H7 (cell line): ENCODE data around the gene HHIPL1. TPM values are rescaled to one million over a fixed set of nuclear protein-coding genes. Genes with fewer than 3 reads are reported as not detected.

Experiments
- DNase-seq: peaks from one replicate; pipeline ENCODE4 v3.0.0; 2012
- H3K27me3 ChIP-seq: 2 replicates; pipeline ENCODE4 v1.6.0; 2011; ENCODE audit warnings: mild to moderate bottlenecking, low read length; ENCODE audit not compliant: control insufficient read depth, insufficient read depth
- H3K36me3 ChIP-seq: replicated peaks from 2 replicates; pipeline ENCODE4 v1.5.1; 2011; ENCODE audit warnings: low read length; ENCODE audit not compliant: control insufficient read depth, insufficient read depth
- H3K4me3 ChIP-seq: 2 replicates; pipeline ENCODE4 v1.5.1; 2011; ENCODE audit warnings: low read depth, mild to moderate bottlenecking, control low read depth, low read length, moderate library complexity; ENCODE audit not compliant: insufficient read depth
- total RNA-seq: library from RNA; depleted of rRNA; stranded (reverse); fragments of >200 nt; shearing (Covaris generic); gene quantifications from 2 replicates; pipeline ENCODE4 v1.2.3, GENCODE V29; 2014

HHIPL1 gene
- total RNA-seq, 1 experiment from 2014 or later, result 3.4 TPM

GRCh38 chr14:99604766-99605298 is 40.1 kb upstream of the HHIPL1 start:
- H3K36me3 ChIP-seq, result no peaks in the 10 kb centered on the region
- peak; percentile 90 for DNase-seq
- H3K27me3 ChIP-seq, result peaks cover 23% of the 10 kb centered on the region
- H3K4me3 ChIP-seq, result peak overlapping the region; percentile 78

GRCh38 chr14:99605299-99605961 is 39.5 kb upstream of the HHIPL1 start:
- Histone ChIP-seq H3K4me3 (peak overlapping the region; percentile 78), H3K27me3 (peaks cover 23% of the 10 kb centered on the region), H3K36me3 (no peaks in the 10 kb centered on the region)
- peak; percentile 81 for DNase-seq

DNA sequence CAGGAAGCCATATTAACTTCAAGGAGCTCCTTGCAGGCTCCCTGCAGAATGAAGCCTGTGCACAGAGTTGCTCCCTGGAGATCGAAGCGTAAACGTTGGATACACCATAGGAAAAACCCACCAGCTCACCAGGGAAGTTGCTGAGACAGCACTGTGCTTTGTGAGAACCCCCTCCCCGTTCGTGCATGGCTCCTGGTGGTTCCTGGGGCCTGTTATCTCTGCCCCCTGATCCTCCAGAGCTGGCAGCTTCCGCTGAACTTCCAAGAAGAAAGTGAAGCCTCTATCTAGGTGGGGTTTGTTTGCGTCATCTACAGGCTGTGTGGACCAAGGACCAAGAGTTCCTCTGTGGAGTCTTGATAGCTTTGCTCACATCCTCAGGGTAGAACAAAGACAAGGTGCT is 38.6 kb upstream of the HHIPL1 start:
- H3K4me3 ChIP-seq, result no peak overlapping the region
- peaks cover 23% of the 10 kb centered on the region for H3K27me3 ChIP-seq
- DNase-seq, result no peak
- H3K36me3 ChIP-seq, result no peaks in the 10 kb centered on the region

DNA sequence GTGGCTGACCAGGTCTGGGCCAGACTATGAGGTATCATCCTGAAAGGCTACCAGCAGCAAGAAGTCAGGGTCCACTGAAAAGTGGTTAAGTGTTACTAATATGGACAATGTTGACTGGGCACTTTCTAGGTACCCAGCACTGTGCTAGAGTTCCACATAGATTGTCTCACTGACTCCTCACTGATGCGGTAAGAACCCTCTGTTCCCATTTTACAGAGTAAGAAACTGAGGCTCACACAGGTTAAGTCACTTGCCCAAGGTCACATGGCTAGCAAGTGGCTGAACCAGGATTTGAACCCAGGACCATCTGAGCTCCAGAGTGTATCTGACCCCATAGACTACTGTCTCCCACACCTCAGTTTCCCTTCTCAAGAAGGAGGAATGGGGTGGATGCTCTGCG is 36.3 kb upstream of the HHIPL1 start:
- H3K27me3 ChIP-seq, result peaks cover 7% of the 10 kb centered on the region
- no peaks in the 10 kb centered on the region for H3K36me3 ChIP-seq
- H3K4me3 ChIP-seq, result no peak overlapping the region
- DNase-seq, result no peak

GRCh38 chr14:99609245-99610170 is 35.4 kb upstream of the HHIPL1 start:
- Histone ChIP-seq H3K4me3 (no peak overlapping the region), H3K36me3 (no peaks in the 10 kb centered on the region), H3K27me3 (peaks cover 6% of the 10 kb centered on the region; the same call in 1 of the 2 replicates)
- DNase-seq, result peak; percentile 79

DNA sequence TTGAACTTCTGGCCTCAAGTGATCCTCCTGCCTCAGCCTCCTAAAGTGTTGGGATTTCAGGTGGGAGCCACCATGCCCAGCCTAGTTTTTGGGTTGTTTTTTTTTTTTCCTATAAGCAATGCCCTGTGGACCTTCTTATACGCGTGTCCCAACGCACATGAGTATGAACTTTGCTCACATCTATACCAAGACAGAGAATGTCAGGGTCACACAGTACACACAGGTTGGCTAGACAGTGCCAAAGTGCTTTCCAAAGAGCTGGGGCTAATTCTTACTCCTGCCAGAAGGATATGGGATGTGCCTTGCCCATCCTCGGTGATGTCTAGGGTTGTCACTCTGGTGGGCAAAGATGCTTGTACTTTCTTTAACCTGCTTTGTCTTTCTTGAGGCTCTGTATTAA is 33.3 kb upstream of the HHIPL1 start:
- DNase-seq, result no peak
- no peaks in the 10 kb centered on the region; the same call in 1 of the 2 replicates for H3K27me3 ChIP-seq
- no peak overlapping the region for H3K4me3 ChIP-seq
- no peaks in the 10 kb centered on the region for H3K36me3 ChIP-seq

- no peak overlapping the region for H3K4me3 ChIP-seq
- no peaks in the 10 kb centered on the region for H3K27me3 ChIP-seq
- no peaks in the 10 kb centered on the region for H3K36me3 ChIP-seq
- no peak for DNase-seq
Observed at GRCh38 chr14:99612071-99612737, 32.7 kb upstream of the HHIPL1 start.

DNA sequence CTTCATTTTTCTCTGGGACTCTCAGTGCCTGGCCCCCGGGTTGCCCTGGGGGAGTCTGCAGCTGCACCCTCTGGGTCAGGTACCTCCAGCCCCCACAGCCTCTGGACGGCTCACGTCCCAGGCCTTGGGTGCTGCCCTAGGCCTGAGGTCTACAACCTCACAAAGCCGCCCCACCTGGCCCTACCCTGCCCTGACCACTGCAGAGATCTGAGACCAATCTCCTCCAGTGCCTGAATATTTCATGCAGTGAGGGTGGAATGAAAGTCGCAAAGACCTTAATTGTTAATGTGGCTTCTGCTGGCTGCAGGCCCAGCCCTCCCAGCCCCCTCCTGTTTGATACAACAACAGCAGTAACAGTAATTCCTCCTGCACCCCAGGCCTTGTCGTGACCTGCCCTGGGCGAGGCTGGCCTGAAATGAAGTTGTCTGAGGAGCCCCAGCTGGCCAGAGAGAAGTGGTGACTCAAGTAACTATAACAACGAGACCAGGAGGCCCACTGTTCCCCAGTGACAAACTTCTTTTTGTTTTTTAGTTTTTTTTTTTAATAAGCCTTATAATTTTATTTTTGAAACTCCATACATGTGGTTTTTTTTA is 32.1 kb upstream of the HHIPL1 start:
- DNase-seq, result no peak

GRCh38 chr14:99615497-99616157 is 29.3 kb upstream of the HHIPL1 start:
- no peaks in the 10 kb centered on the region for H3K36me3 ChIP-seq
- no peaks in the 10 kb centered on the region for H3K27me3 ChIP-seq

More for the DNA sequence above, 32.1 kb upstream of the HHIPL1 start:
- no peaks in the 10 kb centered on the region for H3K36me3 ChIP-seq
- no peaks in the 10 kb centered on the region for H3K27me3 ChIP-seq
- no peak overlapping the region for H3K4me3 ChIP-seq

GRCh38 chr14:99616832-99617800 is 27.8 kb upstream of the HHIPL1 start:
- no peaks in the 10 kb centered on the region for H3K27me3 ChIP-seq
- H3K36me3 ChIP-seq, result no peaks in the 10 kb centered on the region
- no peak for DNase-seq
- no peak overlapping the region for H3K4me3 ChIP-seq

More at GRCh38 chr14:99615497-99616157, 29.3 kb upstream of the HHIPL1 start:
- no peak for DNase-seq
- no peak overlapping the region for H3K4me3 ChIP-seq

DNA sequence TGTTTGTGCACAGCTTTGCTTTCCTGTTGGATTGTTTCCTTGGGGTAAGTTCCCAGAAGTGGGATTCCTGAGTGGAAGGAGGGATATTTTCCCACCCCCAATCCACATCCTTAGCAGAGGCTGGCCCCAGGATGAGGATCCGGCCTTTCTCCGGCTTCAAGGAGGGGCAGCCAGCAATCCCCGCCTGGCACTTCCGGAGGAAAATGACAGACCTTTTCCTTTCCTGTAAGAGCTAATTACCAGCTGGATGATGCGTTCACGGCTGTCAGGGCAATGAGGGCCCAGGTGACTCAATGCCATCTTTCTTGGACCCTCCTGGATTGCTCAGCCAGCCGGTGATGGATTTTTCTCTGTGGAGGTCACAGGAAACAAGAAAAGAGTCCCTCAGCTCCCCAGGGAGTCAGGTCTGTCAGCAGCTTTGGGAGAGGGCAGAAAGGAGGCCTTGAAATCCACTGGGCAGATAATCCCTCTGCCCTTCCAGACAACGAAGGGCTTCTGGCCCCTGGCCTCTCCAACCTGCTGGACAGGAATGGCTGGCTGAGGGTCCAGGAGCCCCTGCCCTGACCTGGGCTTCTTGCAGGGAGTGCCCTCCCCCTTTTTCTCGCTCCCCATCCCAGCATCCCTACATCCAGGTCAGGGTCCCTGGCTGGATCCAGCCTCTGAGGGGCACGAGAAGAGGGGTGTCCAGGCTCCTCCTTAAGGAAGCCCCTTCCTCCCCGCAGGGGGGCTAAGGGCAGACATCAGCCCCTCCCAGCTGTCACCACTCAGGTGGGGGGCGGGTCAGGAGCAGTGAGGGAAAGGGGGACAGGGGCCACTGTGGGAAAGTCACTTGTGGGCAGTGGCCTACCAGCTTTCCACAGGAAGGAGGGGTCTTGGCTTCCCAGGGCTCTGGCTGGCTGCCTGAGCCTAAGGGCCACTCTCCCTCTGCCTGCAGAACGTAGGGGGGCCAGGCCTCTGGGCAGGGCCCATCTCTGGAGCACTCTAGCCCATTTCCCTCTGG is 24.8 kb upstream of the HHIPL1 start:
- DNase-seq, result no peak
- no peak overlapping the region for H3K4me3 ChIP-seq
- H3K36me3 ChIP-seq, result no peaks in the 10 kb centered on the region
- no peaks in the 10 kb centered on the region for H3K27me3 ChIP-seq

- no peaks in the 10 kb centered on the region for H3K36me3 ChIP-seq
- DNase-seq, result no peak
- no peak overlapping the region for H3K4me3 ChIP-seq
- H3K27me3 ChIP-seq, result no peaks in the 10 kb centered on the region
Observed at GRCh38 chr14:99621948-99622347, 23.0 kb upstream of the HHIPL1 start.
